ENCODE measurements around the gene DPYD. TPM values are rescaled to one million over a fixed set of nuclear protein-coding genes. Genes with fewer than 3 reads are reported as not detected.

Gene DPYD
- total and polyA plus RNA-seq, 4 donors: 17.7 to 99.3 (median 74.4) TPM

DNA sequence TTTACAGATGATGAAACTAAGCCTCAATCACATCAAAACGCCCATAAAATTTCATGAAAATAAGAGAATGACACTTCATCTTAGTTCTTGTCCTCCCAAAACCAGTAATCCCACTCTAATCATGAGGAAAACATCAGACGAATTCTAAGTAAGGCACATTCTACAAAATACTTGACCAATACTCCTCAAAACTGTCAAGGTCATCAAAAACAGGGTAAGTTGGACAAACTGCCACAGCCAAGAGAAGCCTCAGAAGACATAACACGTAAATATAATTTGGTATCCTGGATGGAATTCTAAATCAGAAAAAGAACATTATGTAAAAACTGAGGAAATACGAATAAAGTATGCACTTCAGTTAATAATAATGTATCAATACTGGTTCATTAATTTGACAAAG is 128.2 kb downstream of the DPYD start:
- TF ChIP-seq, protein P1, sequence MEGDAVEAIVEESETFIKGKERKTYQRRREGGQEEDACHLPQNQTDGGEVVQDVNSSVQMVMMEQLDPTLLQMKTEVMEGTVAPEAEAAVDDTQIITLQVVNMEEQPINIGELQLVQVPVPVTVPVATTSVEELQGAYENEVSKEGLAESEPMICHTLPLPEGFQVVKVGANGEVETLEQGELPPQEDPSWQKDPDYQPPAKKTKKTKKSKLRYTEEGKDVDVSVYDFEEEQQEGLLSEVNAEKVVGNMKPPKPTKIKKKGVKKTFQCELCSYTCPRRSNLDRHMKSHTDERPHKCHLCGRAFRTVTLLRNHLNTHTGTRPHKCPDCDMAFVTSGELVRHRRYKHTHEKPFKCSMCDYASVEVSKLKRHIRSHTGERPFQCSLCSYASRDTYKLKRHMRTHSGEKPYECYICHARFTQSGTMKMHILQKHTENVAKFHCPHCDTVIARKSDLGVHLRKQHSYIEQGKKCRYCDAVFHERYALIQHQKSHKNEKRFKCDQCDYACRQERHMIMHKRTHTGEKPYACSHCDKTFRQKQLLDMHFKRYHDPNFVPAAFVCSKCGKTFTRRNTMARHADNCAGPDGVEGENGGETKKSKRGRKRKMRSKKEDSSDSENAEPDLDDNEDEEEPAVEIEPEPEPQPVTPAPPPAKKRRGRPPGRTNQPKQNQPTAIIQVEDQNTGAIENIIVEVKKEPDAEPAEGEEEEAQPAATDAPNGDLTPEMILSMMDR (IDR thresholded peaks at IDR 0.05; ENCODE audit: control extremely low read depth, extremely low read depth): no peak
- no peak for ATAC-seq (ENCODE audit: insufficient read depth, low FRiP score)
- Histone ChIP-seq H3K4me1 (ENCODE audit: control insufficient read depth in 5 of 5, insufficient read depth in 5 of 5, low read length in 5 of 5) (peaks cover 0 to 2% (median 0%) of the 10 kb centered on the region in 5 donors), H3K9me3 (ENCODE audit: control insufficient read depth in 4 of 4, insufficient read depth in 3 of 4, low read length in 3 of 4) (no peaks in the 10 kb centered on the region), H3K9ac (ENCODE audit: insufficient read depth in 1 of 2, low read length in 2 of 2) (no peak overlapping the region), H3K27ac (ENCODE audit: low read depth in 1 of 2, low read length in 1 of 2) (no peak overlapping the region), H3K4me3 (no peak overlapping the region), H3K36me3 (ENCODE audit: control insufficient read depth in 4 of 4, insufficient read depth in 4 of 4, low read length in 4 of 4) (no peaks in the 10 kb centered on the region), H3K27me3 (ENCODE audit: control insufficient read depth in 3 of 3, insufficient read depth in 3 of 3, low read length in 2 of 3) (no peaks in the 10 kb centered on the region)
- 96 to 97% methylated on average over 4 of the region's 4 CpGs for WGBS, 2 donors
- DNase-seq: no peak

DNA sequence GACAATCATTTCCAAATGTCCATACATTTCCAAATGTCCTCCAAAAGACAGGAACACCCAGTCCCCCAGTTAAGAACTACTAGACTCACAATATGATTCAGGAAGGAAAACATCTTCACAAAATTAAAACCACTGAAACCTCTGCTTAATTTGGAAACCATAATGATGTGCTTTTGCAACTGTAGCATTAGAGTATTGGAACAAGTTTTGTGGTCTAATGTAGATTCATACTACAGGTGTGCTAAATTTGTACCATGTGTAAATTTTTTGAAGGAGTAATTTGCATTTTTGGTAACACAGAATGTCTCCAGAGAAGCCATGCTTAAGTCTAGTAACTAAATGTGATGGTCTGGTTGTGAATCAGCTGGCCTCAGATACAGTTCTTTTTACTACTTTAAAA is 129.6 kb downstream of the DPYD start:
- Histone ChIP-seq H3K4me1 (ENCODE audit: control insufficient read depth in 5 of 5, insufficient read depth in 5 of 5, low read length in 5 of 5) (no peaks in the 10 kb centered on the region), H3K36me3 (ENCODE audit: control insufficient read depth in 4 of 4, insufficient read depth in 4 of 4, low read length in 4 of 4) (no peaks in the 10 kb centered on the region), H3K9ac (ENCODE audit: insufficient read depth in 1 of 2, low read length in 2 of 2) (no peak overlapping the region), H3K4me3 (no peak overlapping the region), H3K27ac (ENCODE audit: low read depth in 1 of 2, low read length in 1 of 2) (no peak overlapping the region), H3K9me3 (ENCODE audit: control insufficient read depth in 4 of 4, insufficient read depth in 3 of 4, low read length in 3 of 4) (no peaks in the 10 kb centered on the region), H3K27me3 (ENCODE audit: control insufficient read depth in 3 of 3, insufficient read depth in 3 of 3, low read length in 2 of 3) (no peaks in the 10 kb centered on the region)
- DNase-seq: no peak
- no peak for ATAC-seq (ENCODE audit: insufficient read depth, low FRiP score)
- TF ChIP-seq, protein P1 (IDR thresholded peaks at IDR 0.05; ENCODE audit: control extremely low read depth, extremely low read depth): no peak

DNA sequence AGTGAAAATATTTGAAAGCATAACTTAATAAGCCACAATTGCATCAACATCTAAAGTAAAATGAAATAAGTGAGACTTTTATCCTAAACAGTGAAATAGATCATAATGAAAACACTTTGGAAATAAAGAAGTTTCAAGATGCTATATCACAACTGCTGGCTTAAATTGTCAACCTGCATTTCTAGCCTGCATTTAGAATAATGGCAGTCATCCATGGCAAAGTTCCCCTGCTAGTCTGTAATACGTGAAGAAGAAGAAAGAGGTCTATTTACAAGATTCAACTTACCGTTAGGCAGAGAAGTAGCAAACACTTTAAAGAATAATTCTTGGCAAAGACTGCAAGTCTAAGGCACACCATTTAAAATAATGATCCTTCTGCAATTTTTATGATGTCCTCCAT is 133.6 kb downstream of the DPYD start:
- Histone ChIP-seq H3K4me3 (no peak overlapping the region), H3K9ac (ENCODE audit: insufficient read depth in 1 of 2, low read length in 2 of 2) (no peak overlapping the region), H3K27ac (ENCODE audit: low read depth in 1 of 2, low read length in 1 of 2) (no peak overlapping the region), H3K27me3 (ENCODE audit: control insufficient read depth in 3 of 3, insufficient read depth in 3 of 3, low read length in 2 of 3) (no peaks in the 10 kb centered on the region), H3K4me1 (ENCODE audit: control insufficient read depth in 5 of 5, insufficient read depth in 5 of 5, low read length in 5 of 5) (no peaks in the 10 kb centered on the region), H3K9me3 (ENCODE audit: control insufficient read depth in 4 of 4, insufficient read depth in 3 of 4, low read length in 3 of 4) (no peaks in the 10 kb centered on the region), H3K36me3 (ENCODE audit: control insufficient read depth in 4 of 4, insufficient read depth in 4 of 4, low read length in 4 of 4) (peaks cover 0 to 4% (median 0%) of the 10 kb centered on the region in 4 donors)
- no peak for ATAC-seq (ENCODE audit: insufficient read depth, low FRiP score)
- 74 to 84% methylated on average over 2 of the region's 2 CpGs for WGBS, 2 donors
- TF ChIP-seq, protein P1 (IDR thresholded peaks at IDR 0.05; ENCODE audit: control extremely low read depth, extremely low read depth): no peak
- no peak for DNase-seq

DNA sequence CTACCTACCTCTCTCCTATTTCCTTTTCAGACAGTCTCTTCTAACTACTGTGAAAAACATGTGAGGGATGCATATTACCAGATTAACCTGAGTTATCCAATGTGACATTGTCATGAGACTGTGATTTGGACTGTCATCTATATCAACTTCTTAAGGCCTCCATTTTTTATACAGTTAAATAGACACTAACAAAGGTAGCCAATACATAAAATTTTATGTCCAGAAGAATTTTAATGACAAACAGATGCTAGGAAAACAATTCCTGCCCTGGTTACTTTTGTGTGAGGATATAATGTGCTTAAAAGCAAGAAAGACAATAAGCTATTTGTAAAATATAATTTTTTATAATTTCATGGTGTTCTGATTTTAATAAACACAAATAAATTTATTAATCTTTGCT is 136.2 kb downstream of the DPYD start:
- ATAC-seq (ENCODE audit: insufficient read depth, low FRiP score) (no peak), DNase-seq (no peak)
- TF ChIP-seq, protein P1 (IDR thresholded peaks at IDR 0.05; ENCODE audit: control extremely low read depth, extremely low read depth): no peak
- no peak overlapping the region for H3K9ac ChIP-seq (ENCODE audit: insufficient read depth in 1 of 2, low read length in 2 of 2)
- no peak overlapping the region for H3K27ac ChIP-seq (ENCODE audit: low read depth in 1 of 2, low read length in 1 of 2)
- no peaks in the 10 kb centered on the region for H3K27me3 ChIP-seq (ENCODE audit: control insufficient read depth in 3 of 3, insufficient read depth in 3 of 3, low read length in 2 of 3)
- peaks cover 0 to 4% (median 0%) of the 10 kb centered on the region in 4 donors for H3K36me3 ChIP-seq (ENCODE audit: control insufficient read depth in 4 of 4, insufficient read depth in 4 of 4, low read length in 4 of 4)
- H3K4me3 ChIP-seq: no peak overlapping the region
- H3K9me3 ChIP-seq (ENCODE audit: control insufficient read depth in 4 of 4, insufficient read depth in 3 of 4, low read length in 3 of 4): no peaks in the 10 kb centered on the region
- no peaks in the 10 kb centered on the region for H3K4me1 ChIP-seq (ENCODE audit: control insufficient read depth in 5 of 5, insufficient read depth in 5 of 5, low read length in 5 of 5)

Data from lung (tissue), 12 donors.